Stimulated activated CD4-positive, alpha-beta T cell treated with anti-CD3 and anti-CD28 coated beads, Interleukin-12 subunit alpha, Interleukin-12 subunit beta, amount 100 ng/mL, for 4 hours (primary cell): ENCODE results near the gene PPP6C.
"Not testable (repeated sequence)": the region's sequence is repeated elsewhere in the genome, so short reads cannot be mapped to it uniquely, and the experiment has no call there.

ENCODE experiments used
- DNase-seq: peaks from one replicate; pipeline ENCODE4 v3.0.0-alpha.2; 2020

Gene PPP6C

GRCh38 chr9:125189361-125190289 is at the start of gene PPP6C:
Gene PPP6C, minus strand, starts transcription at chr9:125189803. Its CDS starts 85 bp downstream, at chr9:125189718.
- DNase-seq, result peak; percentile 97

GRCh38 chr9:125238915-125239446 is 49.4 kb upstream of the PPP6C start:
- no peak for DNase-seq

DNA sequence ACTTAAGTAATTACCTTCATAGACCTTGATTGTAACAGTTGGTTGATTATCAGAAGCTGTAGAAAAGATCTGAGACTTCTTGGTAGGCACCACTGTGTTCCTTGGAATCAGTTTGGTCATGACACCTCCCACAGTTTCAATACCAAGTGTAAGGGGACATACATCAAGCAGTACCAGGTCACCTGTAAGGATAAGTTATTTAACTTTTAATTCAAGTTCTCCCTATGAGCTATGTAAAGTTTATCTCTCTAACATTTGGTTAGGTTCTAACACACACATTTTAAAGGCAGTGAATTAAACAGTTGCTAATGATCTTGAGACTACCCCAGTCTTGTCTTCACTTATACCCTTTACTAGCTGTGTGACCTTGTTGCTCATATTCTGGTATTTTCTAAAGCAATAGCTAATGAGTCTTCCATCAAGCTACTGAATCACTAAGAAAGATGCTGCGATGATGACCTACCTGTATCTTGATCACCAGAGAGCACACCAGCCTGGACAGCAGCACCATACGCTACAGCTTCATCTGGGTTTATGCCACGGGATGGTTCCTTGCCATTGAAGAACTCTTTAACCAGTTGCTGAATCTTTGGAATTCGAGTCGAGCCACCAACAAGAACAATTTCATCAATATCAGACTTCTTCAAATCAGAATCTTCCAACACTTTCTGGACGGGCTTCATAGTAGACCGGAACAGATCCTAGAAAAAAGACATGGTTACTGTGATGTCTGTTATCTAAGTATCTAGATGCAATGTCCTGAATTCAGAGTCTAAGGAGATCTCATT is 48.7 kb upstream of the PPP6C start:
- no peak for DNase-seq

- DNase-seq, result not testable (repeated sequence)
These were observed 47.0 kb upstream of the PPP6C start for GRCh38 chr9:125236520-125237159.

DNA sequence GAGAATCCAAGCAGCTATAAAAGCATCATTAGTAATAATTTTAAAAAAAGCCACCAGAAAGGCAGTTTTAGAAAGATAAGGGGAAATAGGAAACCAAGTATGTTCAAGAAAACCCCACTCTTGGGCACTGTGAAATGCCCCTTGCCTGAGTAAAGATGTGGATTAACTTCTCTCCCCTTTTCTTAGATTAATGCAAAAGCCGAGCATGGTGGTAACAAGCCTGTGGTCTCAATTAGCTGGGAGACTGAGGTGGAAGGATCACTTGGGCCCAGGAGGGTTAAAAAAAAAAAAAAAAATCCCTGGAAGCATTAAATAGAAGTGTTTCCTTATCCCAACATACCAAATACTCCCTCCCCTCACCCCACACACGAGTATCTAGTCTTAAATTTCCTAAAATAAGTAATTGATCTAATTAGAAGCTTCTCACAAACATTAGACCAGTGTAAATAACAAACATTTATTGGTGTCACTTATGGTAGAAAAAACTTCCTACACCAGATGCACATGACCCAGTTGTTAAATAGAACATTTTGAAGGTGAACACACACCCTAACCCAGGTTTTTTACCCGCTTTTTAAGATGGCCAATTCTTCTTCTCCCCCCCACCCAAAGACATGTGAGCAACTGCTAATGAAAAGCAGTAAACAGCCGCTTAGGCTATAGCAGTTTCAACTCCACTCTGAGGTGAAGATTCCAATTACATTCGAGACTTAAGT is 46.4 kb upstream of the PPP6C start:
- DNase-seq, result no peak

- not testable (repeated sequence) for DNase-seq
These were observed 44.5 kb upstream of the PPP6C start for GRCh38 chr9:125234099-125234498.

DNA sequence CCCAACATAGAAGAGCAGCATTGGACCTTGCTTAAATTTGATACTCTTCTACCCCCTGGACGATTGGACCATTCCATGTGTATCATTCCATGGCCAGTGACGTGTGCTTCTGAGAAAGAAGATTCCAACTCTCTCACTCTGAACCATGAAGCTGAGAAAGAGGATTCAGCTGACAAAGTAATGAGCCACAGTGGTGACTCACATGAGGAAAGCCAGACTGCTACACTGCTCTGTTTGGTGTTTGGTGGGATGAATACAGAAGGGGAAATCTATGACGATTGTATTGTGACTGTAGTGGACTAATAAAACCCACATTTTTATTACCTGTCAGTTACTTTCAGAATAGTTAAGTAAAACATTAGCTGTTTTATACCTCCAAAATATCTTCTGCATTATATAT is 44.1 kb upstream of the PPP6C start:
- no peak for DNase-seq

DNA sequence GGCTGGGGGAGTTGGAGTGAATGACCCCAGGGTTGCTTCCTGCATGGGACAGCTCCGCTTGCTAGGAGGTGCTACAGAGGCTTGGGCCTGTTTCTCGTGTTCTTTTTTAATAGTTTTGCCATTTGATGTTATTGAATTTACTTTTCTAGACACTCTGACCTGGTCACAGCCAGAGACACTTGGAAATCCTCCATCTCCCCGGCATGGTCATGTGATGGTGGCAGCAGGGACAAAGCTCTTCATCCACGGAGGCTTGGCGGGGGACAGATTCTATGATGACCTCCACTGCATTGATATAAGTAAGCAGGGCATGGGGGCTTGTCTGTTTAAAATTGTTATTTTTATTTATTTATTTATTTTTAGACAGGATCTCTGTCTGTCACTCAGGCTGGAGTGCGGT is 38.2 kb upstream of the PPP6C start:
- no peak for DNase-seq

DNA sequence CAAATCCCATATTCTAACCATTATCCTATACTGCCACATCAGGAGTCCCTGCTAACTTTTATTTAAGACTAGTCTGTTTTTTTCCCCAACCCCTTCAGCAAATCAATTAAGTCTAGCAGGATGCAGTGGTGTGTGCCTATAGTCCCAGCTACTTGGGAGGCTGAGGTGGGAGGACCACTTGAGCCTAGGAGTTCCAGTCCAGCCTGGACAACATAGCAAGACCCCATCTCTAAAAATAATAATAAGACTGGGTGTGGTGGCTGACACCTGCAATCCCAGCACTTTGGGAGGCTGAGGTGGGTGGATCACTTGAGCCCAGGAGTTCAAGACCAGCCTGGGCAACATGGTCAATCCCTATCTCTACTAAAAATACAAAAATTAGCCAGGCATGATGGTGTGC is 35.3 kb upstream of the PPP6C start:
- DNase-seq, result not testable (repeated sequence)

GRCh38 chr9:125218621-125219020 is 29.0 kb upstream of the PPP6C start:
- no peak for DNase-seq

GRCh38 chr9:125214186-125214585 is 24.6 kb upstream of the PPP6C start:
- no peak for DNase-seq

DNA sequence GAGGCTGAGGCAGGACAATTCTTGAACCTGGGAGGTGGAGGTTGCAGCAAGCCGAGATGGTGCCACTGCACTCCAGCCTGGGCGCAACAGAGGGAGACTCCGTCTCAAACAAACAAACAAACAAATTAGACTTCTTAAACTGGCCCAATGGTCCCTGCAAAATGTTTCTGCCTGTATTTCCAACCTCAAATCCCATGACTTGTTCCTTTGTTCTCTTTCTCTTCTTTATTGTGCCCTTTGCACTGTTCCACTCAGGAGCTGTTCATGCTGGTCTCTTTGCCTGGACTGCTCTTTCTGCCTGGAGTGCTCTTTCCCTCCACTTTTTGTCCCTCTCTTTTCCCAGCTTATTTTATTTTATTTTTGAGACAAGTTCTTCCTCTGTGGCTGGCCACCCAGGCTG is 14.9 kb upstream of the PPP6C start:
- DNase-seq, result no peak

DNA sequence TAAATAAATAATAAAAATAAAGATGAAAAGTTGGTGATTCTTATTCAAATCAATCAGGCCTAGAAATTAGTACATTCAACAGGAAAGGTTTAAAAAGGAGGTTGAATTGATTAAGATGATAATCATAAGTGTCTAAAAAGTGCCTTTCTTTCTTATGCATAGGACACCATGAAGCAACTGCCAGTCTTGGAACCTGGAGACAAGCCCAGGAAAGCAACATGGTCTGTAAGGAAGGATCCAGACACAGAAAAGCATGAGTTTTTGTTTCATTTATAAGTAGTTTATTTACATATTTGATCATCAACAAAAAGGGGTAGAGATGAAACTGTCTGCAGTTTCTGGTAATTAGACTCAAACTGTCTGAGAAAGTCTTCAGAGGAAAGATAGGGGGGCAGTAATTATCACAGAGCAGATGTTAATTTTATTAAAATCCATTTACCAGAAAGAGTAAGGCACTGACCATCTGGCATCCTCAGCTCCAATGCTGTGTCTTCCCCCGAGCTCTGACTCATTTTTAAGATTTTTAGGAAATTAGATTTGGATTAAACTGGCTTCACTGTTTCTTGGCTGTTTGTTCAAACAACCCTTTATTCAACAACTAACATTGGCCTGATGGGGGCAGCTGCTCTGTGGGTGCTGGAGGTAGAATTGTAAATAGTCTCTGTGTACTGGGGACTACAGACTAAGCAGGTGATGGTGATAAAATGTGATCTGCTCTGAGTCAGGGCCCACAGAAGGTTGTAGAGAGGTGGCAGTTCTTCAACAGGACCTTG is 13.4 kb upstream of the PPP6C start:
- no peak for DNase-seq

DNA sequence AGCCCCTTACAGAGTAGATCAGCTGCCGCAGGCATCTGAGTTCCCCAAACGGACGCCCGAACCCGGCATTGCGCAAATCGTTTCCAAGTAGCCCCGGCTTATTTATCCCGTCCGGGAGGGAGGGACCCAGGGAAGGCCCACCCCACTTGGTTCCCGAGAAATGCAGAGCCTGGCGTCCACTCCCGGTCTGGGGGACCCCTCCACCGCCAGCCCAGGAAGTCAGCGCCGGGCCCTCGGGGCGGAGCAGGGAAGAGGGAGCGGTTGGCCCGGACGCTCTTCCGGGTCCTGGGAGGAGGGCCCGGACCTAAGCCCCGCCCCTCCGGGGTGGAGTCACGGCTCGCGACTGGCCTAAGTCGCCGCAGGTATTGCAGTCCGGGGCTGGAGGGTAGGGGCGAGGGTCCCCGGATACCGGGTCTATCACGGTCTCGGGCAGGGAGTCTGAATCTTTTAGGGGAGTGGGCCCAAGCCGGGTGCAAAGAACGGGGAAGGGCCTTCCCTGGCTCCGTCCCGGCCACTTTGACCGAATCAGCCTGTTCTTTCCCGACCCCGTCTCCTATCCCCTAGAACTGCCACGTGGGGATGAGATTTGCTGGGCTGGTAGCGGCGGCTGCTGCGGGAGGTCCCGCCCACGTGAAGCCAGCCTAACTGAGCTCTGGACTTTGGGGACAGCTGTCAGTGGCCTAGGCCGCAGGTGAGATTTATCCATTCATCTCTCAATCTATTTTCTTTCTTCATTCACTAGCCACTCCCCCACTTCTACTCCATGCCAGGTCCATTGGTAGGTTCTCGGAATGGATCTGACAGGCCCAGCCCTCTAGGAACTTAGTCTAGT is 10.8 kb upstream of the PPP6C start, which contains the start of gene RABEPK:
Gene RABEPK (plus strand): TSS at position 327 of the 832 bp plus-strand sequence. CDS start 2,472 bp downstream, outside the sequence.
- DNase-seq, result peak; percentile 92

GRCh38 chr9:125195591-125195990 is 6.0 kb upstream of the PPP6C start:
- DNase-seq, result not testable (repeated sequence)

DNA sequence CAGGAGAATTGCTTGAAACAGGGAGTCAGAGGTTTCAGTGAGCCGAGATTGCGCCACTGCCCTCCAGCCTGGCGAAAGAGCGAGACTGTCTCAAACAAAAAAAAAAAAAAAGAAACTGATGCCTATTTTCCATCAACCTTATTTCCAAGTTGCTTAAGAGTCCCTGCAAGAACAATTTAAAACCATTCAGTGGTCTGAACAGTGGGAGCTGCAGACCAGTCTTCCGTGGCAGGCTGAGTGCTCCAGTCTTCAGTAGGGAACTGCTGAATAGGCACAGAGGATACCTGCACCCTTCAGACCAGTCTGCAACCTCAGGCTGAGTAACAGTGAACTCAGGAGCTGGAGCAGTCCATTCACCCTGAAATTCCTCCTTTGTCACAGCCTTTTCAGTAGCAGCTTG is 4.9 kb upstream of the PPP6C start:
- DNase-seq, result not testable (repeated sequence)

- no peak for DNase-seq
These were observed 778 bp upstream of the PPP6C start for GRCh38 chr9:125190361-125190801.

GRCh38 chr9:125189011-125189360 is 617 bp downstream of the PPP6C start:
- DNase-seq, result peak; percentile 25

GRCh38 chr9:125183561-125183960 is 6.0 kb downstream of the PPP6C start:
- DNase-seq, result no peak

DNA sequence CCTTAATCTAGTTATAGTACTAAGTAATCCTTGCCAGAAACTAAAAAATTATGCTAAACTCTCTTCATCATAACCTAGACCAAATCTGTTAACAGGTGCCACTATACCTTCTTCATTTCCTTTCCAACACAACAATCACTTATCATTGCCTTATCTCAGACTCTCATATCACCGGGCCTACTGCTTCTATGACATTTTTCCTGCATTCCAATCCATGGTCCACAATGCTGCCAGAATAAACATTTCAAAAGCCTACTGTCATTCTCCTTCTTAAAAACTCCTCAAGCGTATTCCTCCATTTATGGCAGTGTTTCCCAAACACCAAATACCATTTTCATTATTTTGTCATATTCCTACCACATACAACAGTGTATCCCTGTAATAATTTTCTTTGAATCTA is 6.5 kb downstream of the PPP6C start:
- DNase-seq, result no peak
